GM18505 (cell line): ENCODE data around the gene SPG11.
"Not testable (repeated sequence)": the region's sequence is repeated elsewhere in the genome, so short reads cannot be mapped to it uniquely, and the experiment has no call there.

ENCODE experiments used
- ATAC-seq: cut with Tn5 transposase; IDR thresholded peaks from one replicate; pipeline ENCODE4 v1.9.1; 2021; ENCODE audit not compliant: unreplicated experiment
- POLR2A ChIP-seq: IDR thresholded peaks from 4 replicates; pipeline ENCODE4 v1.6.1; 2011; ENCODE audit warnings: borderline replicate concordance; ENCODE audit not compliant: insufficient read depth, insufficient read length; ENCODE audit errors: extremely low read depth

The SPG11 gene

DNA sequence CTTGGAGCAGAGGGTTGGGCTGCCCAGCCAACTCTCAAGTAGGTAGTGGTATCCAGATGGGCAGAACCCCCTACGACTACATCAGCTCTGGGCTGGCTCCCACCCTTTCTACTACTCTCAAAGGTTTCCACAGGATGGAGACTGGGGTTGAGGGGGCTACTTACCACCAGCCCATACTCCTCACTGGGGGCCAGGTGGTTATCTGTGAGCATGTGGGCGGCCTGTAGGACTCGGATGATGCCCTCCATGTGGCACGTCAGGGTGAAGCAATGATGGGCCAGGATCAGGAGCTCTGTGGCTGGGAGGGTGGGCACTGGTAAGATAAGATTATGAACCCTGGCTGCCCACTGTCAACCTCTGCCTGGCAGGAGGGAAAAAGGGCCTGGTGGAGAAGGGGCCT, 93.1 kb downstream of the SPG11 start:
- ATAC-seq = no peak
- TF ChIP-seq POLR2A = no peak

DNA sequence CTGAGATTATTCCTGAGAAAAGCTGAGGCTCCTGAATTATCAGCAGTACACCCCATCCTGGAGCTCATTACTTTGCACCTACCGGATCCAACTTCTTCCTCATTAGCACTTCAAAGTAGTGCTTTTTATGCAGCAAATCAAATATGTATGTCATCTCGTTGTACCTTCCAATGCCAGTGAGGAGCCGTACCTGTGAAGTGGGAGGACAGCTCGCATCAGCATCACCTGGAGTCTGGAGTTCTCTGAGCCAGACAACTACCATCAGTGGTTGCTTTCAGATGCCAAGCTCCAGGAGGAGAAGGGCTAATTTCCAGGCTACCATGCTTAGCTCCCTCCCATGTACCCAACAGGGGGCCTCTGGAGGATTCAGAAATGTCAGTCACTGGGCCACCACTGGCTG, 94.1 kb downstream of the SPG11 start:
- TF ChIP-seq POLR2A = no peak
- ATAC-seq = no peak

DNA sequence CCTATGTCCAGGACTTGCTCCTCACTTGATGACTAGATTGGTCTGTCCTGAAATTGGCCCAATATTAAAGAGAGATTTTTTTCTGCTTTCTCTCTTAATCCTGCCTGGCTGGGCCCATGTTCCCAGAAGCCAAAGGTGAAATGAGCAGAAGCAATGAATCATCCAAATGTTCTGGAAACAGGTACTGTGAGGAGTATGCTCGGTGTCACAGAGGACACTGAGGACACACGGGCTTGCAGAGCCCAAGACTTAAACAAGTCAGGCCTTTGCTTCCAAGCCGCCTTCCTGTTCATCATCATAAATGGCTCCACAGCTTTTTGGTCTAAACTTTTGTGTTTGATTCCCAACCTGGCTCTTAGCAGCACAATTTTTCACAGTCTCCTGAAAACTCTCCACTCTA, 95.1 kb downstream of the SPG11 start:
- TF ChIP-seq POLR2A = no peak
- ATAC-seq = no peak

DNA sequence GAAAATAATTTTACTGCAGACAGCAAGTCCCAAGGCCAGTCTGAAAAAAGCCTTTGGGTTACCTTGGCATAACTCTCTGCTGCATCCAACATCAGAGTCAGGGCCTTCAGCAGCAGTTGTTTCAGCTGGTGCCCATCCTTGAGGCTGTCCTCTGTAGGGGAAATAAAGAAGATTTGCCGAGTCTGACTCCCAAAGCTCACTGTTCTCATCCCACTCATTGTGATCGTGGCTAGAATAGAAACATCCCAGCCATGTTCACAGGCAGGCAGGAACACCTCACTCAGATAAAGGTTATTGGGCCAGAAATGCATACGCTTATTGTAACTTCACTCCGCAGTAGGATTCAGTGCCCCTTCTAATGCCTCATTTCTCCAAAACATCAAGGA, 97.3 kb downstream of the SPG11 start:
- no peak for TF ChIP-seq POLR2A
- ATAC-seq = no peak

DNA sequence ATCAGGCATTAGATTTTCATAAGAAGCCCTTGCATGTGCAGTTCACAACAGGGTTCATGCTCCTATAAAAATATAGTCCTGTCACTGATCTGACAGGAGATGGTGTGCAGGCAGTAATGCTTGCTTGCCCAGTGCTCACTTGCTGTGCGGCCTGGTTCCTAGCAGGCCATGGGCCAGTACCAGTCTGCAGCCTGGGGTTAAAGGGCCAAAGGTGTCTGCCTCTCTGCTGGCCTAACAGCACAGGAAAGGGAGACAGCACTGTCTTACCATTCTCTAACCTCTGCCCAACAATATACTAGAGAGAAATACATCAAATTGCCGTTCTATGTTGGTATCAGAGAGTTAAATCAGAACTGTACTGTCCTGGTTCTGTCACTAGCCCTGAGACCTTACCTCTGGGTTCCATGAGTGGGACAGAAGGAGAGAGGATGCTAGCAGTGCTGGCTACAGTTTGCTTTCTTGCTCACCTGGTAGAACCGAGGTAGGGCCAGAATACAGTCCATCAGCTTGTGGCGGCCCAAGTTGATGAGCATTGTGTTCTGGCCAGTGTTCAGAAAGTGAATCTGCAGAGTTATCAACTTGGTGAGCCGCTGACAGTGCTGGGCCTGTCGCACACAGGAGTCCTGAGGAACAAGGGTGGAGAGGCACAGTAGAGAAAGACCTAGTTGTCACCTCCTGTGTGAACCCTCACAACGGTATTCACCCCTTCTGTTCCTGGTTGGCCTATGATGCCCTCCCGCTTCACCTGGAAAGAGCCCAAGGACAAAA, 97.9 kb downstream of the SPG11 start:
- TF ChIP-seq POLR2A = peak; percentile 26
- ATAC-seq = no peak

DNA sequence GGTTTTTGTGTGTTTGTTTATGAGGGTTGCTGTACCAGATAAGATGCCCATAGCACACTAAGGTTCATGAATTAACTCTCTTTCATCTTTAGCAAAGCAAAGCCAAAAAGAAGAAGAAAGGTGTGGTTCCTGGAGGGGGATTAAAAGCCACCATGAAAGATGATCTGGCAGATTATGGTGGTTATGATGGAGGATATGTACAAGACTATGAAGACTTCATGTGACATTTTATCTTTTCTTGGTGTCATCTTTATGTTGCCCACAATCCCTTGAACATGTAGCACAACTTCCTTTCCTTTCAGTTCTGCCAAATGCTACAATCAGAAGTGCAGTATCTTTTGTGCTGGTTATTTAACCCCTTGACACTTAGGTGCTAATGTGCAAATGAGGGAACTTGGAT, 102.5 kb downstream of the SPG11 start:
- ATAC-seq = not testable (repeated sequence)

DNA sequence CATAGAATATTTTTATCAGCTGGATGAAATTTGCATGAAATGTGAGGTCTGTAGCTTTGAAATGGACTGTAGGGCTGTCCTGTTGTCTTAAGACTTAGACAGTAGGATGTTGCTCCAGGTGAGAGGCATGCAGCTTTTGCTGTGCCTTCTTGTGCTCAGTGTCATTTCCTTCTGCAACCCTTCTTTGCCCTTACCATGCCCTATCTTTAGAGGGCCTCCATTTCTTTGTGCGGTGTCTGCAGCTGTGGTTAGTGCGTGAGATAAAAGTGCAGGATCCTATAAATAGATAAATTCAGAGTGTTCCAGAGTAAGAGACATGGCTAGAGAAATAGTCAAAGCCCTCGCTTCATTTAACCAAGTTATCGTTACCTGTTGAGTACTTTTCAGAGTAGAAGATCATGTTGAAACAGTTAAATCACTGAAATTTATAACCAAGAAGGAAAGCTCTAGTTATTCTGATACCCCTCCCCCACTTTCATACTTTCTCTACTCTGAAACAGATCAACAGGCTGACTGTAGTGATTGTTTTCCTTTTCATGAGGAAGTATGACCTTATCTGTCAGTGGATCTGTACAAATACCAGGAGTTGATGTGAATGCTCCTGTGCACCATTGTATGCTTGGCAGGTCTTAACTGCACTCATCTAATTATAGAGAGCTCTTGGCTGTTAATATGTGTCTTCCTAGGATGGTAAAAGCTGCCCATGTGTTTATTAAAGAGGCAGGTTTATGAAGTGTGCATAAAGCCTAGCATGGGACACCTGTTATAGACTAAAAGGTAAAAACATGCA, 108.3 kb downstream of the SPG11 start:
- no peak for ATAC-seq
- TF ChIP-seq POLR2A = no peak

DNA sequence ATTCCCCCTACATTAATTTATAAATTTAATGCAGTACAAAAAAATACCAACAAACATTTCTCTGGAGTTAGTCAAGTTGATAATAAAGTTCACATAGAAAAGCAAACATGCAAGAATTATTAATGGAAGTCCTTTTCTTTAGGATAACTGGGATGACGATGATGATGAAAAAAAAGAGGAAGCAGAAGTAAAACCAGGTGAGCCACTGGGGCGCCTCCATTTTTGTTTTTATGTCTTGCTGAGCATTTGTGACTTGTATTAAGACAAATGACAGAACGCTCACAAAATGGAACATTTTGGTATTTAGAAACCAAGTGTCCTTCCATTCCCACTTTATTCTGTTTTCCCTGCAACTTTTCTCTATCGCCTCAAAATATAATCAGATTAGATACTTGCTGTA, 112.7 kb downstream of the SPG11 start:
- no peak for ATAC-seq
- no peak for TF ChIP-seq POLR2A

DNA sequence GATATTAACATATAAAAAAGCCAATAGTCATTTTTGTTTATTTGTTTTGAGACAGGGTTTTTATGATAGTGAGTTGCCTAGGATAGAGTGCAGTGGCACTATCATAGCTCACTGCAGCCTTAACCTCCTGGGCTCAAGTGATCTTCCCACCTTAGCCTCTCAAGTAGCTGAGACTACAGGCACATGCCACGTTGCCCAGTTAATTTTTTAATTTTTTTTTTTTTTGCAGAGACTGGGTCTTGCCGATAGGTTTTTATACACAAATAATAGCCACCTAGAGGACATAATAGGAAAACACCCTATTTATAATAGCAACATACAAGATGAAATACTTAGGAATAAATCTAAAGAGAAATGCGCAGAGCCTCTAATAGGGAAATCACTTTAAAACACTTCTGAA, 113.2 kb downstream of the SPG11 start:
- no peak for ATAC-seq
- no peak for TF ChIP-seq POLR2A

DNA sequence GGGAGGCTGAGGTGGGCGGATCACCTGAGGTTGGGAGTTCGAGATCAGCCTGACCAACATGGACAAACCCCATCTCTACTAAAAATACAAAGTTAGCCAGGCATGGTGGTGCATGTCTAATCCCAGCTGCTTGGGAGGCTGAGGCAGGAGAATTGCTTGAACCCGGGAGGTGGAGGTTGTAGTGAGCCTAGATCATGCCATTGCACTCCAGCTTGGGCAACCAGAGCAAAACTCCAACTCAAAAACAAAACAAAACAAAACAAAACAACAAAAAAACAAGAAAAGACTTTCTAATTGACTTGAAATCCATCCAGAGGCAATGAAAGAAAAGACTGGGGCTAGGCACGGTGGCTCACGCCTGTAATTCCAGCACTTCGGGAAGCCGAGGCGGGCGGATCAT, 114.3 kb downstream of the SPG11 start:
- not testable (repeated sequence) for ATAC-seq

DNA sequence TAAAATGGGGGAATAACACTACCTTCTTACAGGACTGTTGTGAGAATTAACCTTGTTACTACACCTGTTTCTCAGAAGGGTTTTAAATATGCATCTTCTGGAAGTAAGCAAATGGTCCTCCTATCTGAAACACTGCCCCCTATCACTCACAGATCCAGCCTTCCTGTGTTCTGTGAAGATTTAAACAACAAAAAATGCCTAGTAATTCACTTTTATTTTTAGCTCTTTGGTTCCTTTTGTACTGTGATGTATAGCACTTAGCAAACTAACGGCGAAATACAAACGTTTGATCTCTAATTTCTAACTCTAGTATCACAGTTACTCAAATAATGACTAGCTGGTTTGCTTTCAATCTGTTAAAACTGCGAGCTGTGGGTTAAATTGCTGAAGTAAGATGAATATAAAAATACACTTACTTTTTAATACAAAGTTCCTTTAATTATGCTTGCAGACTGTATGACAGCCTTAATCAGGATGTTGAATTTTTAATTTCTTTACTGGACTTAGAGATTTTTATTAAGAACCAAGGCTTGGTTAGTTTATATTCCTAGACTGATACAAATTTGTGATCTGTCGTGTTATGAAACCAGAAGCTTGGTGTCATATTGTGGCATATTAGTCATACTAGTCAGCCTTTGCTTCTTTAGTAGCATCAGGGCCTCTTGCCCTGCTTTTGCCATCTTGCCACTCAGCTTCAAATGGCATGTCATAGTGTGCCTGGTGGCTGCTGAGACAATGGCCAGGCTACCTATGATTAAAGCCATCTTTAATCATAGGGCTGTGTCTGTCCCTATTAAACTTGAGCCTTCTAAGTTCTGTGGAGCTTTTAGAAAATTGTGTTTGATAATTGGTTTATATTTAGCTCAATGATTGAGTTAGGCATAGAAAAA, 117.3 kb downstream of the SPG11 start:
- peak; percentile 61 for ATAC-seq

DNA sequence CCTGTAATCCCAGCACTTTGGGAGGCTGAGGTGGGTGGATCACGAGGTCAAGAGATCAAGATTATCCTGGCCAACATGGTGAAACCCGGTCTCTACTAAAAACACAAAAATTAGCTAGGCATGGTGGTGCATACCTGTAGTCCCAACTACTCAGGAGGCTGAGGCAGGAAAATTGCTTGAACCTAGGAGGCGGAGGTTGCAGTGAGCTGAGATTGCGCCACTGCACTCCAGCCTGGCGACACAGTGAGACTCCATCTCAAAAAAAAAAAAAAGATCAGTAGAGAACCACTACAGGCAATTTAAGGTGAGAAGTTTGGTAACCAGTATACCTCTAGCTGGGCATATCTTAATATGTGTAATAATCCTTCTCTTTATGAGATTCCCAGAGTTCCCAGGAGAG, 118.7 kb downstream of the SPG11 start:
- ATAC-seq = not testable (repeated sequence)

More for the DNA sequence above, 117.3 kb downstream of the SPG11 start:
- TF ChIP-seq POLR2A = no peak

DNA sequence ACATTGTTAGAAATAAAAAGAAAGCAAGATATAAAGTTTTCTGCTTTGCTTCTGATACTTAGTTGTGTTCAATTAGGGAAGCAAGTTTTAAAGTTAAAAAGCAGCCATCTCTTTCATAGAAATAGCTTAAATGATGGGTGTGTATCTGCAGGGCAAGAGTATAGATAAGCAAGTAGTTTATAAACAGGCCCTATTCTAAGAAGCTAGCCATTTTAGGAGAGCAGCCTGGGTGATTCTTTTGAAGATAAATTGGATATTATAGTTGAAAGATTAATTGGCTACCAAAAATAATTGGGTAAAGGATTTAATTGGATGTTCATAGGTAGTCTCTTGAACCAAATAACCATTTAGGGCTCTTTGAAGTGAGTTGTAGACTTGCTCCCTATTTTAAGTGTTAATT, 120.9 kb downstream of the SPG11 start:
- no peak for TF ChIP-seq POLR2A
- no peak for ATAC-seq
